GM18867 (cell line): ENCODE measurements around the gene NCKIPSD.

ENCODE experiments used
- ATAC-seq: cut with Tn5 transposase; IDR thresholded peaks from one replicate; pipeline ENCODE4 v1.9.1; 2021; ENCODE audit warnings: mild to moderate bottlenecking, moderate library complexity; ENCODE audit not compliant: unreplicated experiment

The NCKIPSD gene

DNA sequence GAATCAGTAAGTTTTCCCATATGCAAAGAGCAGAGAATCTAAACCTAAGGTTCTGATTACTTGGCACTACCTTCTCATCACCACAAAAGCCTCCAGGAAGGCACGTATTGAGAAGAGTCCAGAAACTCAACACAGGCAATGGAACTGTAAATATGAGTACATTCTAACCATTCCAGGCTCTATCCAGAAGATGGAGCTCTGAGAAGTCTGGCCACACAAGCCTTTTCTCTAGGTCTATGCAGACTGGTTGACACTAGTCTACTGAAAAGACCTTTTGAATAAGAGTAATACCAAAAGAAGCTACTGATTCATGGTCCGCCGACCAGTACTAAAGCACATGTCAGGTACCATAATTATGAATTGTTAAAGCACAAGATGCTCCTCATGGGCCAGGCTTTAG lies 12.2 kb upstream of the NCKIPSD start:
- no peak for ATAC-seq

DNA sequence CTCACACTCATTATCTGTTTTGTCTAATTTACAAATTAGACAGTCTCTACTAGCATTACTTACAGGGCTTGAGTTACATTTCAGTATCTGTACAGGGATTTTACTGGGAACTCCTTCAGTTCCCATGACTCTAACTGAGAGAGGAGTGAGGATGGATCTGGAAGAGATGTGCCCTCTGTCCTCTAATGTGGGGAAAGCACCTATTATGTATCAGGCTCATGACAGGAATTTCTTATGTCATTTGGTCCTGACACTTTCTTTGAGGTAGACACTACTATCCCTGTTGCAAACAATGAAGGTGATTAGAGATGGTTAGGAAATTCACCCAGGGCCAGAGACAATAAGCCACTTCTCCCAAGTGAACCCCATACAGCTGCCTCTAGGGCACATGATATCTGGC lies 10.9 kb upstream of the NCKIPSD start:
- no peak for ATAC-seq

DNA sequence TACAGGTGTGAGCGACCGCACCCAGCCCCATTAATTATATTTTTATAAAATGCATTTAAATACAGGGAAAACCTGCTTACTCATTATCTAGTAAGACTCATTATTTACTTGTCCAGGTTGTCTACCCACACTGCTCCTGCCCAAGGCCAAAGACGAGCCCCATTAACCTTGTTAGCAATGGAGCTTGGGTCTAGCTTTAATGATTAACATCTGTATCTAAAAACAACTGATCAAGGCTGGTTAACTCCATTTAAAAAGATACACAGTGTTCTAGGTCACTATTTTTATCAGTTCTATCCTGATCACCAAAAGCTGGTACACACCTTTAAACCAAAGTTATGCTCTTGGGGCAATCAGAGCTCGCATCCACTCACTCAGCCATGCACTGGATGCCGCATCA lies 10.4 kb upstream of the NCKIPSD start:
- no peak for ATAC-seq

DNA sequence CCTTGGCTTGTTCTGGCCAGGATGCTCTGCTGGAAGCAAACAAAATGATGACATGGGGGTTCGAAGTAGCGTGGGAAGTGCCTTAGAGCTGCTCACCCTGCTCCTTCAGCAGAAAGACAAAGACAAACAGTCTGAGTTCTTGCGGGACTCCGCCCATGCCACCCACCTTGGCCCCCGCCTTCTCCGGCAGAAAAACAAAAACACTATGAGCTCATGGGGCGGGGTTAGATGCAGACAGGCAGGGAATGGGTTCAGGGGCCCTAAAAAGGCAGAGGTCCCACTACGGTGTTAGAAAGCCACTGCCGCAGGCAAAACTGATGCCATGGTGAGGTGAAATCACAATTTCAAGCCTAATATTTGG lies 9.7 kb upstream of the NCKIPSD start:
- no peak for ATAC-seq

DNA sequence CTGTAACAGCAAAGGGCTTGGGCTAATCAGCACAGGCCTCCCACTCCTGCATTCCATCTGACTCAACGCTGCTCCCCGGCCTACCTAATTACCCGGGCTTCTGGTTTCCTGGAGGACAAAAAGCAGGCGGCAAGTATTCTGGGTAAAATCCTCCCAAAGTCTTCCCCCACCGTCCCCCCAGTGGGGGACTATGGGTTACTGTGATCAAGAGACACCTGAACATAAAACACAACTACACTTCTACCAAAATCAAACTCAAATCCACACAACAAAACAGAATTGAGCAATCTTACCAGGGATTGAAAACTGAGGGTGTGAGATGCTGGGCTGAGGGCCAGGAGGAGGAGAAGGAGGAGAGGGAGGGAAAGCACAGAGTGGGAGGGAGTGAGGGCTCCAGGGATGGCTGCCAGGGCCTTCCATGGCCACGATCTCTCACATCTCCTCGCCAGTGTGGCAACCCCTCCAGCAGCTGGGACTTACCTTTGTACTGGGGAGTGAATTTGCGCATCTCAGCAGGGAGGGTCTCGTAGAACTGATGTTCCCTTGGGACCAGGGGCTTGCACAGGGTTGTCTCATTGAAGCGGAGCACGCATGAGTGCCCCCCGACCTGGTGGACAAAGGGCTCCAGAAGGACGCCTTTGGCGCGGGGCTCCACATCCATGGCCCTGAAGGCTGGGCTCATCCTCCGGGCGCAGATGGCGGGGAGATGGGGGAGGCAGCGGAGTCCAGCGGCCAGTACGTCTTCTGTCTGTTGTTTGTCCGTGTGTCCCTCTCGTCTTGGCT lies 9.1 kb upstream of the NCKIPSD start:
- ATAC-seq: no peak

DNA sequence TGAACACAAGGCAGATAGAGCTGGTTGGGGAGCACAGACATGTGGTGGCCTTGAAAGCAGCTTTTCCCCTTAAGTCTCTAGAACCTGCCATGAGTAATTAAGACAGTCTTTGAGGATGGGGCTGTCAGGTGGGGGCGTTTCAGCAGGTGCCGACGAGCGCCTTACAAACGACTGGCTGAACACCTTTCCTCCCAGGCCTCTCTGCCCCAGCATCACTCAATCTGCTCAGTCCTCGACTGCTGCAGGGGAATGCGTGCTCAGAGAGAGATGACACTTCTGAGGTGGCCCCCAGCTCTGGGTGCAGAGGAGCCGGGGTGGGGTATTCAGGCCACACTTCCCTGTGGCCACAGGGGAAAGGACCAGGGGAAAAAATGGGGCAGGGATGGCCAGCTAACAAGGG lies 8.1 kb upstream of the NCKIPSD start:
- ATAC-seq: no peak

DNA sequence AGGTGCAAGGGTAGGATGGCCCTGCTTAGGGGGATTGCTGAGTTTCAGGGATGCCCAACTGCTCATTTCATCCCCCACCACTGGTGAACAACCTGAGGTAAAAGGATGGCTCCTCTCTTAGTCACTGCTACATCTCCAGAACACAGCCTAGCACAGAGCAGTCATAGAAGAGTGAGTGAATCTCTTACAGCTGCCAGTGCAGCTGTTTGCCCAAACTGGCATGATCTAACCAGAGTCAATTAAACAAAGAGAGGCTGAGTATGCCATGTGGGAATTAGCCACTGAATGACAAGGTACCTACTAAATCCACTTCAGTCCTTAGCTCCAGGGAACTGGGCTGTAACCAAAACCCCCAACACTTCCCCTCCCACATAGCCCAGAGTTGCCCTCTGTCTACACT lies 6.8 kb upstream of the NCKIPSD start:
- ATAC-seq: no peak

DNA sequence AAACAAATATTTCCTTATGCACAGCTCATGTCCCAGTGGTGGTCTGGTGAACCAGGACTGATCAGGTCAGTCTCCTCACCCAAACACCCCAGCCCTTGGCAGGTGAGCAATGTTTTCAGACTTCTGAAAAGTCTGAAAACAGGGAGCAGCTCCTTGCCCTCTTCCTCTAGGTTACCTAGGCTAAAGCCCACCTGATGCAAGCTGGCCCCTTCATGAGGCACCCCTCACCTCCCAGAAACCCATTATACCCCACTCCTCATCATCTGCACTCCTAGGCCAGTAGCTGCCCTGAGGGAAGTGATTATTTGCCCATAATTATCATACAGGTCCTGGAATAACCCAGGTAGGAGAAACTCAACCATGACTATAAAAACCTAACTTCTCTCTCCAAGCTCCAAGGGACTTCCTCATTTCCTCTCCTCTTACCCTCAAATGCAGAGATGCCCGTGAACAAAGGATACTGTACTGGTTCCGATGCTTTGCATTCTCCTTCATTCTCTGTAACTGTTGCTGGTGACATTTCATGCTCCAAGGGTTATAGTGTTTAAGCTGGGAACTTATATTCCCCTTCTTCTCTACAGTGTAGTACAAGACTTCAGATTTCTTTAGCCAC lies 5.2 kb upstream of the NCKIPSD start:
- no peak for ATAC-seq

DNA sequence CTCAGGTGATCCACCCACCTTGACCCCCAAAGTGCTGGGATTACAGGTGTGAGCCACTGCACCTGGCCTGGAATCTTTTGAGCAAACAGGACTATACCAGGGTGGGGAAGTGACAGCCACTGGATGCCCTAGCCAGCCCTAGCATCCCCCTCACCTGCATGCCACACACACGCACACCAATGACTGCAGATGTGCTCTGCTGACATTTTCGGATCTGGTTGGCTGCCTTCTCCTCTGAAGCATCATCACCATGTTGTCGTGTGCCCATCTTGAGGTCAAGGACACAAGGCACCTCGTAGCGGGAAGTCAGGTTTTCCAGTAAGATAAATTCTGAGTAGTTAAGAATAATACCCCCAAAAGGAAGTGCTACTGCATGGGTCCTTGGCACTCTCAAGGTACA lies 3.7 kb upstream of the NCKIPSD start:
- ATAC-seq: no peak

DNA sequence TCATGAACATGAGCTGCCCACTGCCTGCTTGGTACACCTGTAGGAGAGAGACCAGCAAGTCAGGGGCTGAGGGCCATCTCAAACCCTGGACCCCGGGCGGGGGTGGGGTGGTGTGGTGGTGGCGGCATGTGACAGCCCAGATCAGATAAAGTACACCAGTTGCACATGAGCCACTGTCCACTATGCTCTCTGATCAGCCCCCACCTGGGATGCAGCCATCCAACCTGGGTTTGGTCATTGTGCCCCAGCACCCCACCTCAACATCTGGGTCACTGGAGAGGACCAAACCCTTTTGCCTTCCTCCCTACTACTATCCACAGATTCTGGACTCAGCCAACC lies 3.0 kb upstream of the NCKIPSD start:
- no peak for ATAC-seq

DNA sequence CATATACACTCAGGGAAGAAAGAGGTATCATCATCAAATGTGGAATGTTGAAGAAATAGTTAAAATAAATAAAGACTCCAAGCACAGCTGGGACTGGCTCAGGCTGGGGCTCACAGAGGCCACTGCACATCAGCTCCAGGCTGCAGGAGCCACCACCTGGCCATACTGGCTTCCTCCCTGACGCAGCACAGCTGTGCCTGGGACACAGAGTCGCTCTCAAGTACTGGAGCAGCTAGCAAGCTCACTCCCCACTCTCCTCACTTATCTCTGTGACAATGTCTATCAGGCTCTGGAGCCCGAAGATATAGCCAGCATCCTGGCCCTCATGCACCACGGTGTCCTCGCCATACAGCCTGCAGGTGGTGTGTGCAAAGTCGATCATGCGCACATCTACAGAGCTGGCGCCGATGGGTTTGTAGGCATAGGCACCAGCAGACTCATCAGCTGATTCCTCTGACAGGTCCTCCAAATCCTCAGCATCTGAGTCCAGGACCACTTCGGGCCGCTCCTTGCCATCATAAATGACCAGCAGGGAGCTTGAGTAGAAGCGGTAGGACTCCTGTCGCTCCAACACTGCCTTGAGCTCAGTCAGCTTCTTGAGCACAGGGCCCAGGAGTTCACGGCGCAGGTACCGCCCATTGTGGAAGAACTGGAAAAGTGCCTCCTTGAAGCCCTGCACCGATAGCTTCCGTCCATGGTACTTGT lies 2.5 kb upstream of the NCKIPSD start:
- no peak for ATAC-seq

DNA sequence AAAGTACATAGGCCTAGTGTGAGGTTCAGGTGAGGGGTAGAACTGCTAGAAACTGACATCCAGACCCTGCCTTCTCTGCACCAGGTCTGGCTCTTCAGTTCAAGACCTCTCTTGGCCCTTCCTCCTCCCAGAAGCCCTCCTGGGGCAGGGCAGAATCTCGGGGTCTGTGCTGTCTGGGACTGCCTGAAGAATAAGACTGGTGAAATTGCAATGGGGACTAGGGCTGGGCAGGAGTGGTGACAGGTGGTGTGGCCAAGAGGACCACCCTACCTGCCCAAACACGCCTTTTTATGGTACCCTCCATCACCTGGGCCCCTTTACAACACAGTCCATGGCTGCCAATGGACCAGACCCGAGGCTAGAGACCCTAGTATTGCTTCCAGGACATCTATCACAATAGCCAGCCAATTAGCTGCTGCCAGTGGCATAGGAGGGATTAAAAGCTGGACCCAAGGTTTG lies 1.5 kb upstream of the NCKIPSD start:
- no peak for ATAC-seq

DNA sequence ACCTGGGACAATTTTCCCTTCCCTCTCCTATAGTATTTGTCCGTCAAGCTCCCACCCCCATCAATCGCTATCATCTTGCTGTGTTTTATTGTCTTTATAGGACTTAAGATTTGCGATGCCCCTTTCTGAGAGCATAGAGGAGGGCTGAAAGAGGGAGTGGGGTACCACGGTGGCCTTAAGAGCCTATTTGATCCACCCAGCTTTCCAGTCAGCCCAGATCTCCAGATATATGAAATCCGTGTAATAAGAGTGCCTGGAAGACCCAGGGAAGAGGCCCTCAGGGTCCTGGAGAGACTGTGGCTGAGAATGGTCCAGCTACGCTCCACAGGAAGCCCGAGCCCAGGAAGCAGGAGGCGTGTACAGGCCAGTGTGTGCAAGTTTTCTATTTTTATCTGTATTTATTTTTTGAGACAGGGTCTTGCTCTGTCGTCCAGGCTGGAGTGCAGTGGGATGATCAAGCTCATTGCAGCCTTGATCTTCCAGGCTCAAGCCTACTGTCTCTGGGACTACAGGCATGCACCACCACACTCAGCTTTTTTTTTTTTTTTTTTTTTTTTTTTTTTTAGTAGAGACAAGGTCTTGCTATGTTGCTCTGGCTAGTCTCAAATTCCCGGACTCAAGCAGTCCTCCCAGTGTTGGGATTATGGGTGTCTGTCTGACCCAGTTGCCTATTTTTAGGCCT lies 964 bp upstream of the NCKIPSD start:
- ATAC-seq: no peak

DNA sequence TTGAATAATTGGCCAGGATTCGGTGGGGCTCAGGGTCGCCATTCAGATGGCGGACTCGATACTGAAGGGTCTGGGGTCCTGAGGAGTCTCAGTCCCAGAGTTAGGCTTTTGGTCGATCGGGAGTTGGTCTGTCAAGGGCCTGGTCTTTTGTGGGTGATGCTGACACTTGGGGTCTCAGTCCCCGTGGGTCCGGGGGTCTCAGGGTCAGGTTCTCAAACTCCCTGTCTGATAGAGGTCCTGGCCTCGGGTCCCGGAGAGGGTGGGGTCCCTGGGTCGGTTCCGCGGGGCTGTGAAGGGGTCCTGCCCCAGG lies 467 bp downstream of the NCKIPSD start:
- no peak for ATAC-seq

DNA sequence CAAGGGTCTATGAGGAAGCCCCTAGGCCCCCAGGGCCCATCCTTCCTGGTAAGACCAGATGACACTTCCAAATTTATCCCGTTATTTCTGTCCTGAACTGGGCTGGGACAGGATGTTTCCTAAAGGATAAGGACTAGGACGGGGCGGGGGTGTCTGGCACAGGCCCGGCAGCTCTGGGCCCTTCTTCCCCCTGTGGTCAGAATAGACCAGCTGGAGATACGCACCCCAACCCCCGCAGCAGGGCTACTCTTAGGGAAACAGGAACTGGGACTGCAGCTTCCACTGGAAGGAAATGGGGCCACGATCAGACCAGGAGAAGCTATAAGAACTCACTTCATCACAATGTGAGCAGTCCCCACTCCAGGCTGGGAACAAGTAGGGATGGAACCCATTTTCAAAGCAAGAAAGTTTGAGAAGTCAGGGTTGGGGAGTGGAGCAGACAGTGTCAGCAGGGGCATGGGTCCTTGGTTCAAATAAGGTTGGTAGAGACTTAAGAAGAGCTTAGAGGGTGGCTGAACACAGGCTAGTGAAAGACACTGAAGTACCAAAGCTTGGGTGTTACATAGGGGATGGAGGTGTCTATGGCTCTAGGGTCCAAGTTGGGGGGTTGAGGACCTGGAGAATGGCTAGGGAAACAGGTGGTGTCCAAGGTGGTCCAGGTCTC lies 1.1 kb downstream of the NCKIPSD start:
- ATAC-seq: no peak

DNA sequence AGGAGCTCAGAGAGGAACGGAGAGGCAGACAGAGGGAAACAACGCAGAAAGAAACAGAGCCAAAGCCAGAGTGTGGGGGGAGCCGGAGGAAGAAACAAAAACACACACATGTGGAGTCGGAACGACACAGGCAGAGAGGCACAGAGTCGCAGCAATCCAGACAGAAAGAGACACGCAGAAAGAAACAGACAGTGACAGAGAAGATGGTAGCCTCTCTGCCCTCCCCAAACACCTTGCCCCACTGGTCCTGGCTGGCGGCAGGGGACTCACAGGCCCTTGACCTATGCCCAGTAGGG lies 1.7 kb downstream of the NCKIPSD start:
- no peak for ATAC-seq

DNA sequence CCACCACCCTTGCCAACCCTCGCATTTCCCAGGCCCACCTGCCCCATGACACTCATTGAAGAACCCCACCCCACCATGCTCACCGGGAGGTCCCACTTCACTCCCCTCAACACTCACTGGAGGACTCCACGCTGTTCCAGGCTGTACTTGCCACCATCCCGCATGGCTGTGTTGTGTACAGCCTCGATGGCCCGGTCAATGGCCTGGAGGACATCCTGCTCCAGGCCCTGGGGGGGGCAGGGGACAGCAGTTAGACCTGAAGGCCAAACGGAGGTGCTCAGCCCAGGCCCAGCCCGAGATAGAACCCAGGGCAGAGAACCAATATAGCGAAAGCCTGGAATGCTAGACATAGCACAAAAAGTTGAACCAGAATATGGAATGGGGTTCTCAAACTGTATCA lies 2.9 kb downstream of the NCKIPSD start:
- ATAC-seq: no peak

DNA sequence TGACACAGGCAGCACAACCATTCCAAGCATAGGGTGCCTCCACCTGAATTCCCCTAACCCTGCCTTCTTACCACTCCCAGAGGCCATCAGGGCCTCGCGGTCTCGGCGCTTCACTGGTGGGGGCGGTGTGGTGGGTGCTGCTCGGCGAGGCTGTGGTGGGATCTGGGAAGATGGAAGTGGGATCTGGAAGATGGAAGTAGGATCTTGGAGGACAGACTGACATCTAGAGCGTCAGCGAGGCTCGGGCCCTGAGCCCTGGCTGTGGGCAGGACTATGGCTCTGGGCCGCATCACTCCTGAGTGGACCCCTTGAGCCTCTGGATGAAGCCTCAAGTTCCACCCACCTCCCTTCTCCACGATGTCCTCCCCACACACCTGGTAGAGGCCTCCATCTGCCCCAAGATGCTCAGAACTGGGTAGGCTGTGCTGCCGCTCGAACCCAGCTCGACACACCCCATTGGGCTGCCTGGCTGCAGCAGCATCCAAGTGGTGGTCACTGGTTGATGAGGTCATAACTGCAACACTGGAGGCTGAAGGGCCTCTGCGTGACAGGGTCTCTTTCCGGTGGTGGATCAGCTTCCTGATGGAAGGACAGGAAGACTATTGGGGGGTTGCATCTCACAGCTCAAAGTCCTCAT lies 3.6 kb downstream of the NCKIPSD start:
- no peak for ATAC-seq

DNA sequence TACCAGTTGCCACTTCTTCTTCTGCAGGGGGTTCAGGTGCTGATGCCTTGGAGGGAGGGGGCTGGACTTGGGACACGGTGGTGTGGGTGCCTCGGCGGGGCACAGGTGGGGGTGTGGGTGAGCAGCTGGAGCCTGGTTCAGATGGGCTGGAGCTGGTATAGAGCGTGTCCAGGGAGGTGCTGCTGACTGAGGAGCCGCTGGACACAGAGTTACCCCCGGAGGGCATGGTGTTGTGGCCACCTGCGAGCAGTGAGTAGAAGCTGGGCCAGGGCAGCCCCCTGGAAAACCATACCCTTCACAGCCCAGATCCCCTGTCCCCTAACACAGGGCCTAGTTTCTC lies 4.2 kb downstream of the NCKIPSD start:
- no peak for ATAC-seq

DNA sequence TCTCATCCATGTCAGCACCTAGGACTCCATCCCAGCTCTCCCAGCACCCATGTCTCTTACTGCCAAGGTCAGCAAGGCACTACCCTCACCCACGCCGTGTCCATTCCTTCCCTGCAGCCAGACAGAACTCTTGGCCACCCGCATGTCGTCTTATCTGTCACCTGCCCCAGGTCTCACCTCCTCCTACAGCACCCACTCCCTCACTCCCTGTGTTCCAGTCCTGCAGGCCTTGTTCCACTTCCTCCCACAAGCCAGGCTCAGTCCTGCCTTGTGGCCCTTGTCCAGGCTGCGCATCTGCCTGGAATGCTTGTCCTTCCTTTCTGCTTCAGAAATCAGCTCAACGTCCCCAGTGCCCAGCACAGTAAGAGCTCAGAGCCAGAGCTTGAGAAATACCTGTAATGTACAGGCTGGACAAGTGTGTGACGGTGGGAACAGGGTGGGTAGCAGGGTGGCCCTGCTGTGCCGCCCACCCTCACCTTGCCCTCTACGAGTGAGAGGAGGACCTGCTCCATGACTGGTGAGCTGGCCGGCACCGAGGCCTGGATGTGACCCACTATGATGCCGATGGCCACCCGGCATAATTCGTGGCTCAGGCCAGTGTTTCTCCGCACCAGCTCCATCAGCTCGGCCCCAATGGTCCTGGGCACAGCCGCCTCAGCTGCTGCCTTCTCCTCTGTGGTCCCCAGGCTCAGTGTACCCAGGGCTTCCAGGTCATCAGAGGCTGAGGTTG lies 4.7 kb downstream of the NCKIPSD start:
- no peak for ATAC-seq
